HepG2 (cell line): Measurements from ENCODE around the gene EPHA1. TPM values are rescaled to one million over a fixed set of nuclear protein-coding genes. Genes with fewer than 3 reads are reported as not detected.

Experiments
- ATAC-seq: fragments of 200-7000 bp; cut with Tn5 transposase; 3 replicates; pipeline ENCODE4 v1.9.1; 2020; ENCODE audit warnings: mild to moderate bottlenecking, moderate library complexity
- BruUV-seq: library from RNA; stranded (reverse); fragments of 400-500 nt; replicated peaks from 2 replicates; lab custom pipeline; 2021; lab: Mats Ljungman, UMichigan
- CTCF ChIA-PET: fragments of 300-600 bp; formaldehyde crosslinking; extraction: SDS; loops from one replicate; lab custom pipeline; 2021; ENCODE audit warnings: low total read pairs, inconsistent platforms, low intra/inter-chr PET ratio; lab: Yijun Ruan, JAX
- POLR2A ChIA-PET: fragments of 350-600 bp; sonication (Branson Sonifier 250); formaldehyde crosslinking; loops from one replicate; lab custom pipeline; 2020; ENCODE audit warnings: antibody characterized with exemption, inconsistent platforms; lab: Yijun Ruan, JAX
- DNase-seq: peaks from one replicate; pipeline ENCODE4 v3.0.0-alpha.2; 2015; ENCODE audit warnings: low spot score
- FAIRE-seq: peaks from 3 replicates; lab custom pipeline; 2011; peaks lifted over from hg19 to GRCh38; lab: Jason Lieb, UNC
- H2AFZ ChIP-seq: one replicate; pipeline ENCODE4 v1.6.1; 2011; ENCODE audit warnings: low read length, inconsistent platforms
- H3K27ac ChIP-seq: fragments of 300-600 bp; 3 replicates; pipeline ENCODE4 v1.8.0; 2011; ENCODE audit warnings: mixed run types, mild to moderate bottlenecking, mixed read lengths, low read length, inconsistent platforms; ENCODE audit not compliant: insufficient read depth; ENCODE audit errors: extremely low read length
- H3K27me3 ChIP-seq, 2 experiments: fragments of 200-600 bp in 1 of 2; 2 replicates in 1 of 2; 3 replicates in 1 of 2; pipeline versions ENCODE4 v1.6.0 to v1.8.0; 2011; ENCODE audit warnings: low read length in 2 of 2, mild to moderate bottlenecking in 2 of 2, moderate library complexity in 2 of 2, inconsistent platforms in 1 of 2; ENCODE audit not compliant: insufficient read depth in 2 of 2, control insufficient read depth in 1 of 2
- H3K36me3 ChIP-seq, 2 experiments: fragments of 200-600 bp in 1 of 2; replicated peaks in 1 of 2; 2 replicates in 1 of 2; 3 replicates in 1 of 2; pipeline versions ENCODE4 v1.5.1 to v1.8.0; 2011; ENCODE audit warnings: low read length in 2 of 2, inconsistent platforms in 1 of 2; ENCODE audit not compliant: insufficient read depth in 2 of 2, control insufficient read depth in 1 of 2
- H3K4me1 ChIP-seq: 2 replicates; pipeline ENCODE4 v1.5.1; 2012; ENCODE audit warnings: low read length, inconsistent platforms; ENCODE audit not compliant: insufficient read depth
- H3K4me2 ChIP-seq: 2 replicates; pipeline ENCODE4 v1.6.0; 2011; ENCODE audit warnings: low read depth, low read length, inconsistent platforms
- H3K4me3 ChIP-seq, 3 experiments: fragments of 200-600 bp in 1 of 3; sonication (generic), shearing (Covaris generic) in 1 of 3; replicated peaks in 1 of 3; 2 replicates each; pipeline ENCODE4 v1.5.1; 2011 to 2016; ENCODE audit warnings: low read length in 3 of 3, inconsistent platforms in 2 of 3, low read depth in 2 of 3, mild to moderate bottlenecking in 2 of 3, control low read depth in 1 of 3, mixed read lengths in 1 of 3; ENCODE audit not compliant: insufficient read depth in 1 of 3
- H3K79me2 ChIP-seq: one replicate; pipeline ENCODE4 v1.6.1; 2011; ENCODE audit warnings: low read length, inconsistent platforms; ENCODE audit not compliant: insufficient read depth
- H3K9ac ChIP-seq: 2 replicates; pipeline ENCODE4 v1.6.0; 2011; ENCODE audit warnings: mild to moderate bottlenecking, low read depth, low read length, inconsistent platforms; ENCODE audit not compliant: insufficient read depth
- H3K9me3 ChIP-seq: 2 replicates; pipeline ENCODE4 v1.5.1; 2012; ENCODE audit warnings: mild to moderate bottlenecking, low read length
- H4K20me1 ChIP-seq: 2 replicates; pipeline ENCODE4 v1.6.0; 2011; ENCODE audit warnings: inconsistent platforms, mild to moderate bottlenecking, low read length, moderate library complexity; ENCODE audit not compliant: insufficient read depth
- KAT7 ChIP-seq: IDR thresholded peaks from 2 replicates; pipeline ENCODE4 v1.6.1; 2018; ENCODE audit warnings: borderline replicate concordance, missing compliant biosample characterization
- TEAD3 ChIP-seq: optimal IDR thresholded peaks from 2 replicates; pipeline ENCODE3; 2016; ENCODE audit warnings: borderline replicate concordance
- ZNF430 ChIP-seq: sonication (generic); formaldehyde crosslinking; IDR thresholded peaks from 2 replicates; pipeline ENCODE4 v1.9.0; 2021; ENCODE audit warnings: mild to moderate bottlenecking, missing genetic modification reagents
- ZNF607 ChIP-seq: sonication (generic); formaldehyde crosslinking; IDR thresholded peaks from 2 replicates; pipeline ENCODE4 v1.5.1; 2020; ENCODE audit warnings: missing genetic modification reagents, mild to moderate bottlenecking, borderline replicate concordance
- WGBS: methylation state at CpG from one replicate; pipeline ENCODE4 v1.1.6; 2017; ENCODE audit warnings: low lambda C conversion rate; 5-methylcytosine and 5-hydroxymethylcytosine counted together
- in situ Hi-C: cut with HindIII; loops from 2 replicates; pipeline ENCODE4 v1.10.0; 2017; ENCODE audit warnings: low pct_unique_long_range_greater_than_20kb; ENCODE audit not compliant: extremely low pct_ligation_motif_present
- intact Hi-C: fragments of 100-400 bp; cut with micrococcal nuclease; formaldehyde crosslinking; loops from one replicate; pipeline ENCODE4 v1.10.0; 2022; ENCODE audit not compliant: unreplicated experiment
- polyA plus RNA-seq, 8 experiments: library from polyadenylated mRNA; depleted of rRNA in 3 of 8; stranded (reverse) in 7 of 8; unstranded in 1 of 8; fragments of >200 nt; fragmentation: Illumina TruSeq in 4 of 8; extraction: Trizol in 4 of 8; gene quantifications; 2 replicates each; pipeline versions ENCODE4 v1.2.1 to v1.2.3, GENCODE V29; 2011 to 2016; ENCODE audit warnings: low read depth in 4 of 8, missing spikeins in 1 of 8, mixed read lengths in 1 of 8; ENCODE audit not compliant: insufficient read depth in 1 of 8
- total RNA-seq, 5 experiments: library from RNA; depleted of rRNA; stranded (reverse); fragments of >200 nt; fragmentation: Illumina TruSeq; extraction: Trizol; gene quantifications; 2 replicates each; pipeline ENCODE4 v1.2.3, GENCODE V29; 2016; ENCODE audit warnings: low read depth in 1 of 5
- TF ChIP-seq, protein P1 (sequence below): IDR thresholded peaks from 2 replicates; pipeline ENCODE4 v1.6.1; 2018; ENCODE audit warnings: missing genetic modification reagents, mild to moderate bottlenecking, missing compliant biosample characterization
- TF ChIP-seq, protein P2 (sequence below): sonication (generic); formaldehyde crosslinking; IDR thresholded peaks from 2 replicates; pipeline ENCODE4 v1.5.1; 2020; ENCODE audit warnings: mild to moderate bottlenecking, missing genetic modification reagents

Gene EPHA1
- total and polyA plus RNA-seq, 2 of the 13 experiments (the other 11 are each of a cell fraction or from before 2014, with no cell fraction given) = 4.6 to 17.1 TPM

DNA sequence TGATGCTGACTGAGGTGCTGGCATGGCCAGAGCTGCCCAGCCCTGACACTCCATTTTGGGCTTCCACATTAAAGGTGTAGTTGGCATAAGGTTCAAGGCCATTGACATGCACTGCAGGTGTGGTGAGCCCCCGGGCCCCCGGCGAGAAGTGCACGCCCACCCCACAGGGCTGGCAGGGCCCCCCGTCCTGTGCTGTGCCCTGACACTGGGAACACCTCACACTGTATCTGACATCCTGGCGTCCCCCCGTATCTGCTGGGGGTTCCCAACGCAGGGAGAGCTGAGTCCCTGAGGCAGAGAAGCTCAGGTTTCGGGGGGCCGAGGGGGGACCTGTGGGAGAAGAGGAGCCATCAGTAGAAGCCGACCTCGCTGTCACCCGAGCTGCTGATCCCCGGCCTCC, 10.0 kb downstream of the EPHA1 start (continued):
- TF ChIP-seq, protein P1, sequence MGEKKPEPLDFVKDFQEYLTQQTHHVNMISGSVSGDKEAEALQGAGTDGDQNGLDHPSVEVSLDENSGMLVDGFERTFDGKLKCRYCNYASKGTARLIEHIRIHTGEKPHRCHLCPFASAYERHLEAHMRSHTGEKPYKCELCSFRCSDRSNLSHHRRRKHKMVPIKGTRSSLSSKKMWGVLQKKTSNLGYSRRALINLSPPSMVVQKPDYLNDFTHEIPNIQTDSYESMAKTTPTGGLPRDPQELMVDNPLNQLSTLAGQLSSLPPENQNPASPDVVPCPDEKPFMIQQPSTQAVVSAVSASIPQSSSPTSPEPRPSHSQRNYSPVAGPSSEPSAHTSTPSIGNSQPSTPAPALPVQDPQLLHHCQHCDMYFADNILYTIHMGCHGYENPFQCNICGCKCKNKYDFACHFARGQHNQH (CRISPR knock-in tag) = no peak
- TF ChIP-seq, protein P2, sequence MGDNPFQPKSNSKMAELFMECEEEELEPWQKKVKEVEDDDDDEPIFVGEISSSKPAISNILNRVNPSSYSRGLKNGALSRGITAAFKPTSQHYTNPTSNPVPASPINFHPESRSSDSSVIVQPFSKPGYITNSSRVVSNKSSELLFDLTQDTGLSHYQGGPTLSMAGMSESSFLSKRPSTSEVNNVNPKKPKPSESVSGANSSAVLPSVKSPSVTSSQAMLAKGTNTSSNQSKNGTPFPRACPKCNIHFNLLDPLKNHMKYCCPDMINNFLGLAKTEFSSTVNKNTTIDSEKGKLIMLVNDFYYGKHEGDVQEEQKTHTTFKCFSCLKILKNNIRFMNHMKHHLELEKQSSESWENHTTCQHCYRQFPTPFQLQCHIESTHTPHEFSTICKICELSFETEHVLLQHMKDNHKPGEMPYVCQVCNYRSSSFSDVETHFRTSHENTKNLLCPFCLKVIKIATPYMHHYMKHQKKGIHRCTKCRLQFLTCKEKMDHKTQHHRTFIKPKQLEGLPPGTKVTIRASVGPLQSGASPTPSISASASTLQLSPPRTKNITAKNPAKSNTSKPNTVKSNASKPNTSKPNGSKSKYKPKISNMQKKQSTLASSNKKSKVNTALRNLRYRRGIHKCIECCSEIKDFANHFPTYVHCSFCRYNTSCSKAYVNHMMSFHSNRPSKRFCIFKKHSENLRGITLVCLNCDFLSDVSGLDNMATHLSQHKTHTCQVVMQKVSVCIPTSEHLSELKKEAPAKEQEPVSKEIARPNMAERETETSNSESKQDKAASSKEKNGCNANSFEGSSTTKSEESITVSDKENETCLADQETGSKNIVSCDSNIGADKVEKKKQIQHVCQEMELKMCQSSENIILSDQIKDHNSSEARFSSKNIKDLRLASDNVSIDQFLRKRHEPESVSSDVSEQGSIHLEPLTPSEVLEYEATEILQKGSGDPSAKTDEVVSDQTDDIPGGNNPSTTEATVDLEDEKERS = no peak
- no peak for TF ChIP-seq TEAD3 (CRISPR knock-in tag)
- TF ChIP-seq, all 625 proteins: peak for 0

DNA sequence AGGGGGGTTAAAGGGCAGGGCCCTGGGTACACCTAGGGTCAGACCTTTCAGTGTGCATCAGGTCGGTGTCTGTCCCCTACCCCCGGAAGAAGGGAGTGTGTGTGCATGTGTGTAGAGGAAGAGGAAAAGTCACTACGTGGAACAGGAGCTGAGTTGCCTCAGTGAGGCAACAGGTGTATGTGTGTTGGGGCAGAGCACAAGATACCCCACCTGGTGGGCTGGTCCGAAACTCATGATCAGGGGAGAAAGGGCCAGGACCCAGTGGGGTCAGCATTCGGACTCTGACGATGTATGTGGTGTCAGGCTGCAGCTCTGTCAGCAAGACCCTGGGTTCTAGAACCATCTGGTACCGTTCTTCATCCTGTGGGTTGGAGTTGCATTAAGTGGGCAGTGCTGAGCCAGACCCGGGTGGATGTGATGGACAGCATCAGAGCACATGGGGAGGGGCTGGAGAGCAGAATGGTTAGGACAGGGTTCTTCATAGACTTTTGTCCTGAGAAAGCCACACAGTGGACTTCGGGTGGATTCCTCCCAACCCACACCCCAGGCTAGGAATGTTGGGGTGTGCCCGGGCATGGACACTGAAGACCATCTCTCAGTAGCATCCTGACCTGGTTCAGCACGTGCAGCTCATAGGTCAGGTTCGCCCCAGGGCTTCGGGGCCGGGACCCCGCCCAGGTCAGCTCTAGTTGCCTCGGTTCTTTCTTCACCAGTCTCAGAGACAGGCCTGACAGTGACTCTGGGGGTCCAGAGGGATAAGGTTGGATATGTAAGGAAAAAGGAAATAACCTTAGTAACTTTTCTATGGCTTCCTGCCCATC, 10.7 kb downstream of the EPHA1 start:
- intact Hi-C loops = no loop called here
- H3K27me3 ChIP-seq = no peaks in the 10 kb centered on the region
- no peak overlapping the region for H3K4me2 ChIP-seq
- H3K79me2 ChIP-seq = no peaks in the 10 kb centered on the region
- H3K4me1 ChIP-seq = peaks cover 42% of the 10 kb centered on the region
- no peak overlapping the region for H2AFZ ChIP-seq
- BruUV-seq = no TSS peak
- DNase-seq = no peak
- in situ Hi-C loops = loop anchor here (25.0 kb wide), 1 partner anchor 514 kb away; the partner anchor contains the start of gene TCAF1
- no peaks in the 10 kb centered on the region for H3K36me3 ChIP-seq
- no peaks in the 10 kb centered on the region for H4K20me1 ChIP-seq
- 86% methylated on average over 10 of the region's 16 CpGs for WGBS
- H3K27ac ChIP-seq = no peak overlapping the region
- no peak for FAIRE-seq
- ChIA-PET CTCF (no interaction called here), POLR2A (no interaction called here)
- TF ChIP-seq ZNF607 (CRISPR knock-in tag) = no peak
- TF ChIP-seq ZNF430 (CRISPR knock-in tag) = no peak
- TF ChIP-seq KAT7 (CRISPR knock-in tag) = no peak
- H3K9ac ChIP-seq = no peak overlapping the region
- no peak overlapping the region for H3K4me3 ChIP-seq
- ATAC-seq = no peak
- H3K9me3 ChIP-seq = no peaks in the 10 kb centered on the region
